GM19468 (cell line): Measurements from ENCODE around the gene FTCDNL1.

Source experiments
- ATAC-seq: cut with Tn5 transposase; IDR thresholded peaks from one replicate; pipeline ENCODE4 v1.9.1; 2021; ENCODE audit warnings: mild to moderate bottlenecking, moderate library complexity, moderate number of reproducible peaks; ENCODE audit not compliant: unreplicated experiment; ENCODE audit errors: extremely low read depth

Gene FTCDNL1

GRCh38 chr2:199749571-199749970, 101.4 kb downstream of the FTCDNL1 start:
- no peak for ATAC-seq

- ATAC-seq = no peak
These were observed 106.3 kb downstream of the FTCDNL1 start for GRCh38 chr2:199744724-199745123.

- no peak for ATAC-seq
These were observed 106.7 kb downstream of the FTCDNL1 start for GRCh38 chr2:199744260-199744659.

GRCh38 chr2:199743415-199744120, 107.4 kb downstream of the FTCDNL1 start:
- no peak for ATAC-seq

- no peak for ATAC-seq
These were observed 108.1 kb downstream of the FTCDNL1 start for GRCh38 chr2:199742884-199743283.

- ATAC-seq = no peak
These were observed 110.9 kb downstream of the FTCDNL1 start for GRCh38 chr2:199740111-199740428.

GRCh38 chr2:199739413-199740110, 111.4 kb downstream of the FTCDNL1 start:
- no peak for ATAC-seq

GRCh38 chr2:199738727-199739412, 112.1 kb downstream of the FTCDNL1 start:
- ATAC-seq = no peak

- ATAC-seq = no peak
These were observed 116.3 kb downstream of the FTCDNL1 start for GRCh38 chr2:199734651-199735050.

- ATAC-seq = no peak
These were observed 117.0 kb downstream of the FTCDNL1 start for GRCh38 chr2:199734011-199734410.

GRCh38 chr2:199727801-199728200, 123.2 kb downstream of the FTCDNL1 start:
- ATAC-seq = no peak

- no peak for ATAC-seq
These were observed 123.7 kb downstream of the FTCDNL1 start for GRCh38 chr2:199727306-199727705.

GRCh38 chr2:199718074-199718473, 132.9 kb downstream of the FTCDNL1 start:
- no peak for ATAC-seq

GRCh38 chr2:199717587-199717907, 133.4 kb downstream of the FTCDNL1 start:
- ATAC-seq = no peak

GRCh38 chr2:199716807-199717586, 134.0 kb downstream of the FTCDNL1 start:
- no peak for ATAC-seq

- no peak for ATAC-seq
These were observed 137.2 kb downstream of the FTCDNL1 start for GRCh38 chr2:199713746-199714145.

- no peak for ATAC-seq
These were observed 140.4 kb downstream of the FTCDNL1 start for GRCh38 chr2:199710551-199710950.
